ENCODE results near the gene GNAL.
"Not testable (repeated sequence)": the region's sequence is repeated elsewhere in the genome, so short reads cannot be mapped to it uniquely, and the experiment has no call there.

GNAL gene

GRCh38 chr18:11908182-11909060, 219.4 kb downstream of the GNAL start, which contains the start of gene MPPE1:
Gene MPPE1, minus strand, starts transcription at chr18:11908317. Its CDS starts 11,053 bp downstream, at chr18:11897264.
- DNase-seq (ENCODE audit: low spot score), result peak; percentile 96

DNA sequence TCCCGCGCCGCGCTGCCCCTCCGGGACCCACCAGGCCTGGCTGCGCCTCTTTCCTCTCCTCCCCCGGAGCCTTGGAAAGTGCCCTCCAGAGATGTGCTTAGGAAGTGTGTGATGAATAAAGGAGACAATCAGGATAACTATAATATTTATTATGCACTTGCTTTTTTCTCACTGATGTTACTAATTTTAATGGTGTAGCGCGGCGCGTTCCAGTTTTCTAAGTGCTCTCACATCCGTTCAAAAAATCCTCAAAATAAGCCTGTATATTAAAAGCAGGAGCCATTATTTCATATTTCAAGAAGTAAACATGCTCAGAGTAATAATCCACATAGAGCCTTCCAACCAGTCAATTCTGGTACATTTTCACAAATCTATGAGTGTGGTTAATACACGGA, 220.0 kb downstream of the GNAL start:
- DNase-seq (ENCODE audit: low spot score), result no peak

DNA sequence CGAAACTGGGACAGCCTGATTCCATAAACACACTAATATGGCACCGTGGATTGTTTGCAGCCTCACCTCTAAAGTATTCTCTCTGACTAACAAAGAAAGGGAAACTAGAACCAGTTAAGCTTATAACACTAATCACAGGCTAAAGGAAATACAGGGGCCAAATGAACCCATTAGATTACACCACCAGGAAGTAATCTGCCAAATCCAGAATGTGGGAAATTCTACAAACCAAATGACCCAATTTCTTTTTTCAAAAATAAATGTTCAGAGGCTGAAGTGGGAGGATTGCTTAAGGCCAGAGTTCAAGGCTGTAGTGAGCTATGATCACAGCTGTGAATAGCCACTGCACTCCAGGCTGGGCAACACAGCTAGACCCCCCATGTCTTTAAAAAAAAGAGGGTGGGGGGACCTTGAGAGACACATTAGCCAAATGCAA, 220.5 kb downstream of the GNAL start:
- peak; percentile 48 for DNase-seq (ENCODE audit: low spot score)

GRCh38 chr18:11916880-11917279, 227.8 kb downstream of the GNAL start:
- DNase-seq (ENCODE audit: low spot score), result not testable (repeated sequence)

DNA sequence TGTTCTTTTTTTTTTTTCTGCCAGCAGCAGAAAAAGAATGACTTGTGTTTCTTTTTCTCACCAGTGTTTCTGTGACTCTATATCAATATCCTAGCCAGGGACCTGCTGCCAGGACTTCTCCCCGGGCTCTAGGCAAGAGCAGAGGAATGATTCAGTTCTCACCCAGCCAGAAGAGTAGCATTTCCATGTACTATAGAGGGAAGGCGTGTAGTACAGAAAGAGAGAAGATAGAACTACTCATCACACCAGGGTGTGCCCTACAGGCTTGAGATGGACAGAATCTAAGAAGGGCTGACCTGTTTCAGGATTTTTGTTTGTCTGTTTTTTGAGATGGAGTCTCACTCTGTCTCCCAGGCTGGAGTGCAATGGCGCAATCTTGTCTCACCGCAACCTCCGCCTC, 230.5 kb downstream of the GNAL start:
- DNase-seq (ENCODE audit: low spot score), result not testable (repeated sequence)

DNA sequence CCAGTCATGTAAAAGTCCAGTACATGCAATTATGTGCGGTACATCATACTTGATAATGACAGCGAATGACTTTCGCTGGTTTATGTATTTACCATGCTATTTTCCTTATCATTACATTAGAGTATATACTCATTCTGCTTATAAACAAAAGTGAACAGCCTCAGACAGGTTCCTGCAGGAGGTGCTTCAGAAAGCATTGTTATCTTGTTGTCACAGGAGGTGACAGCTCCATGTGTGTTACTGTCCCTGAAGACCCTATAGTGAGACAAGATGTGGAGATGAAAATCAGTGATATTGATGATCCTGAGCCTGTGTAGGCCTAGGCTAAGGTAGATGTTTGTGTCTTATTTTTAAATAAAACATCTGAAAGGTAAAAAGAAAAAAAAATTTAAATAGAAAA, 234.4 kb downstream of the GNAL start:
- no peak for DNase-seq (ENCODE audit: low spot score)

- DNase-seq (ENCODE audit: low spot score), result no peak
Observed at GRCh38 chr18:11925800-11926481, 236.9 kb downstream of the GNAL start.

- no peak for DNase-seq (ENCODE audit: low spot score)
Observed at GRCh38 chr18:11927497-11927896, 238.4 kb downstream of the GNAL start.

DNA sequence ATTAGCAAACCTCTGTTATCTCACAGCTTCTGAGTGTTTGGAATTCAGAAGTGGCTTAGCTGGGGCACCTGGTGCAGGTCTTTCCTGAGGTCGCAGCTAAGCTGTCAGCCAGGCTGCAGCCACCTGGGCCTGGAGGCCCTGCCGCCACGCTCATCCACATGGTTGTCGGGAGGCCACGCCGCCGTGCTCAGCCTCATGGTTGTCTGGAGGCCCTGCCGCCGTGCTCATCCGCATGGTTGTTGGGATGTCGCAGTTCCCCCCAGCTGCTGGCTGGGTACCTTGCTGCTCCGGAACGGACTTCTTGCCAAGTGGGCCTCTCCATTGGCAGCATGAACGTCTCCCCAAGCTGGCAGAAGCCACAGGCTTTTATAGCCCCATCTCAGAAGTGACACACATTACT, 243.3 kb downstream of the GNAL start:
- no peak for DNase-seq (ENCODE audit: low spot score)

Data from GM03348 (cell line).